GM18951 (cell line): ENCODE data around the gene LETM1.

Experiments used
- POLR2A ChIP-seq: IDR thresholded peaks from 4 replicates; pipeline ENCODE4 v1.6.1; 2011; ENCODE audit warnings: mild to moderate bottlenecking; ENCODE audit not compliant: insufficient read length, insufficient read depth; ENCODE audit errors: extremely low read depth
- in situ Hi-C: fragments of 300-500 bp; cut with MboI; formaldehyde crosslinking; loops from one replicate; pipeline ENCODE4 v1.12.0; 2022; ENCODE audit warnings: low sequenced_read_pairs, mixed read lengths, inconsistent platforms; ENCODE audit not compliant: unreplicated experiment

Gene LETM1

GRCh38 chr4:1784395-1784788, 71.6 kb downstream of the LETM1 start:
- in situ Hi-C loops: no loop called here
- TF ChIP-seq POLR2A: no peak

GRCh38 chr4:1783970-1784369, 72.0 kb downstream of the LETM1 start:
- TF ChIP-seq POLR2A: no peak
- in situ Hi-C loops: no loop called here

GRCh38 chr4:1783015-1783414, 72.9 kb downstream of the LETM1 start:
- no peak for TF ChIP-seq POLR2A
- in situ Hi-C loops: no loop called here

GRCh38 chr4:1780435-1780834, 75.5 kb downstream of the LETM1 start:
- in situ Hi-C loops: no loop called here
- TF ChIP-seq POLR2A: no peak

- in situ Hi-C loops: no loop called here
- no peak for TF ChIP-seq POLR2A
Measured at GRCh38 chr4:1779588-1780382, 76.2 kb downstream of the LETM1 start.

- TF ChIP-seq POLR2A: no peak
- in situ Hi-C loops: no loop called here
Measured at GRCh38 chr4:1778642-1779392, 77.1 kb downstream of the LETM1 start.

- no peak for TF ChIP-seq POLR2A
- in situ Hi-C loops: no loop called here
Measured at GRCh38 chr4:1777822-1778641, 77.9 kb downstream of the LETM1 start.

- in situ Hi-C loops: no loop called here
- TF ChIP-seq POLR2A: no peak
Measured at GRCh38 chr4:1776521-1777161, 79.3 kb downstream of the LETM1 start.

- no peak for TF ChIP-seq POLR2A
- in situ Hi-C loops: no loop called here
Measured at GRCh38 chr4:1775731-1776500, 80.0 kb downstream of the LETM1 start.

GRCh38 chr4:1773754-1774153, 82.2 kb downstream of the LETM1 start:
- in situ Hi-C loops: no loop called here

GRCh38 chr4:1772853-1773538, 83.0 kb downstream of the LETM1 start:
- TF ChIP-seq POLR2A: no peak
- in situ Hi-C loops: no loop called here

More at GRCh38 chr4:1773754-1774153, 82.2 kb downstream of the LETM1 start:
- no peak for TF ChIP-seq POLR2A
